ENCODE results near the gene GMDS.

The GMDS gene

GRCh38 chr6:2240961-2241360 lies 4.4 kb downstream of the GMDS start:
- no peak for DNase-seq (ENCODE audit: low read depth)

GRCh38 chr6:2237001-2237400 lies 8.4 kb downstream of the GMDS start:
- DNase-seq (ENCODE audit: low read depth) = no peak

GRCh38 chr6:2235777-2236495 lies 9.5 kb downstream of the GMDS start:
- DNase-seq (ENCODE audit: low read depth) = no peak

GRCh38 chr6:2232445-2232844 lies 13.0 kb downstream of the GMDS start:
- DNase-seq (ENCODE audit: low read depth) = no peak

- no peak for DNase-seq (ENCODE audit: low read depth)
These were observed 14.0 kb downstream of the GMDS start for GRCh38 chr6:2231438-2231837.

DNA sequence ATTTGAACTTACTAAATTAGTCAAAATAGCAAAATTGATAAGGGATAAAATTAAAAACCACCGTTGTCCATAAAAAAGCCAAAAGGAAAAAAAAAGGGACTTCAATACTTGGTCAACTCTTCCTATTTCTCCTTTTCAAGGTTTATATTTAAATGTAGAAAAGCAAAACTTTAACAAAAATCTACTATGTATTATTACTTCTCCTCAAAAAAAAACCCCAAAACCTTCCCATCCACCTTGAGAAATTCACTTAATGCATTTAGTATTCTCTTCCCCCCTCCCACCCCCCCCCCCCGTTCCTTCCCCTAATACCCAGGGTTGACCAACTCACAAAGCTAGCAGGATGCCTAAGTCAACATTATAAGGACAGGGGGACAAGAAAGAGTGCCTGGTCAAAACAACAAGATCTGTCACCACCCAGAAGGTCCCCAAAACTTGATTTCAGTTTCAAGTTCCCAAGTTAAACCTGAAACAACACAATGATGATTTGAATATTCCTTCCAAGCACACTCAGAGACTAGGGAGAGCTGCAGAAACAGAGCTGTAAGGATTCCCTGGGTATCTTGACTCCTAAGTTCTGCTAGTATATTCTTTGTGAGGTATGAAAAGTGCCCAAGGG lies 14.6 kb downstream of the GMDS start:
- DNase-seq (ENCODE audit: low read depth) = no peak

DNA sequence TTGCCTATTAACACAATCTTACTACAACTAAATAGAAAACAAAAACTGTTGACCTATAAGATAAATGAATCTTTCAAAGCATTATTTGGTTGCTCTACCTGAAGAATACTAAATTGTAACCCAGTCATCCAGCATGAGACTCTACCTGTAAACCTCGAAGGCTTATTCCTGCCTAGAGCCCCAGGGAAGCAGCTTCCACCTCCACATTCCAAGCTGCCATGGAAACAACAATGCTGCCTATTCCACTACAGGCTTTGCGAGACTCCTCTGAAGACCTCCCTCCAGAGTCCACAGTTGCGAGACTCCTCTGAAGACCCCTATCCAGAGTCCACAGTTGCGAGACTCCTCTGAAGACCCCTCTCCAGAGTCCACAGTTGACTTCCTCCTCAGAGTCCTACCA lies 15.7 kb downstream of the GMDS start:
- DNase-seq (ENCODE audit: low read depth) = no peak

GRCh38 chr6:2229039-2229438 lies 16.4 kb downstream of the GMDS start:
- no peak for DNase-seq (ENCODE audit: low read depth)

- no peak for DNase-seq (ENCODE audit: low read depth)
These were observed 17.0 kb downstream of the GMDS start for GRCh38 chr6:2228392-2228791.

- no peak for DNase-seq (ENCODE audit: low read depth)
These were observed 18.6 kb downstream of the GMDS start for GRCh38 chr6:2226775-2227174.

- DNase-seq (ENCODE audit: low read depth) = no peak
These were observed 19.7 kb downstream of the GMDS start for GRCh38 chr6:2225422-2226392.

DNA sequence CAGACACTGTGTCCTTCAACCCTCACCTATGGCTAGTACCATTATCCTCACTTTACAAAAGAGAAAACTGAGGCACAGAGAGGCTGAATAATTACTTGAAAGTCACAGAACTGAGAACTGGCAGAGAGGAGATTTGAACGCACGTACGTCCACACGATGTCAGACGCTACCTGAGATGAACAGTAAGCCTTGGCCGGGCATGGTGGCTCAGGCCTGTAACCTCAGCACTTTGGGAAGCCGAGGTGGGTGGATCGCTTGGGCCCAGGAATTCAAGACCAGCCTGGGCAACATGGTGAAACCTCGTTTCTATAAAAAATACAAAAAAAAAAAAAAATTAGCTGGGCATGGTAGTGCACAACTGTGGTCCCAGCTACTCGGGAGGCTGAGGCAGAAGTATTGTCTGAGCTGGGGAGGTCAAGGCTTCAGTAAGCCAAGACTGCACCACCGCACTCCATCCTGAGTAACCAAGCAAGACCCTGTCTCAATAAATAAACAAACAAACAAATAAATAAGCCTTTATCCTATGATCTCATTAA lies 20.5 kb downstream of the GMDS start:
- no peak for DNase-seq (ENCODE audit: low read depth)

GRCh38 chr6:2222275-2222842 lies 23.0 kb downstream of the GMDS start:
- no peak for DNase-seq (ENCODE audit: low read depth)

- DNase-seq (ENCODE audit: low read depth) = no peak
These were observed 23.6 kb downstream of the GMDS start for GRCh38 chr6:2221726-2222274.

- no peak for DNase-seq (ENCODE audit: low read depth)
These were observed 25.3 kb downstream of the GMDS start for GRCh38 chr6:2220154-2220553.

DNA sequence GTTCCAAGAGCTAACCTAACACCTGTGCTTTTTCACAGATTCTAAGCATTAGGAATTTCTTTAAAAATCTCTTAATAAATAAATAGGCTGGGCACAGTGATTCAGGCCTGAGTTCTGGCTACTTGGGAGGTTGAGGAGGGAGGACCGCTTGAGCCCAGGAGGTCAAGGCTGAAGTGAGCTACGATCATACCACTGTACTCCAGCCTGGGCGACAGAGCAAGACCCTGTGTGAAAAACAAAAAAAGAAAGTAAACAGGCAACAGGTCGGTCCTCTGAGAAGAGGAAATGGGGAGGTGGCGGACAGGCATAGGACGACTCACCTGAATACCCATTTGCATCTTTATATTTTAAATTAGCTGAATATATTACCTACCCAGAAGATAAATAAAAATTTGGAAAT lies 26.5 kb downstream of the GMDS start:
- DNase-seq (ENCODE audit: low read depth) = no peak

DNA sequence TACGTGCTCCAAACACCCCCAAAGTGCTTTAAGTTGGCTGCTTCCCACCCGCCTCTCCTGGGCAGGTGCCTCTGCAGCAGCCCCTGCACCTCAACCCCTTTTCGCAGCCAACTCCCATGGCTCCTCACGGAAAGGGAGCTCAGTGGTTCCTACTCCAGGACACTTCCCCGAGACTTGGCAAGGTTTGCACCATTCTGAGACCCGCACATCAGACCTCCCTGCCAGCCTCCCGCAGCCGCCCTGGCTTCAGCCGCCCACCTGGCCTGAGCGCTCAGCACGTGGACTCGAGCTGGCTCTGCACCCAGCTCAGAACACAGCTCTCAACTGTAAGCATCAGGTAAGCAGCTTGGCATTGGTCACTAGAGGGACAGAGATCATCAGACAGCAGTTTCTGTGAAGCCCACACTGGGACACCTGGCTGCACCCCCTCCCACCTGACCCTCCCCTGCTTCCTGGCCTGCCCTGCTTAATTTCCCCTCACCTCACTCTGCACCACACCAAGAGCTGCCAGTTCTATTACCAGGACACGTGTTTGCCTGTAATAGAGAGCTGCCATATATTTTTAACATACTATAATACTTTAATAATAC lies 28.5 kb downstream of the GMDS start:
- DNase-seq (ENCODE audit: low read depth) = no peak

GRCh38 chr6:2215342-2215741 lies 30.1 kb downstream of the GMDS start:
- no peak for DNase-seq (ENCODE audit: low read depth)

DNA sequence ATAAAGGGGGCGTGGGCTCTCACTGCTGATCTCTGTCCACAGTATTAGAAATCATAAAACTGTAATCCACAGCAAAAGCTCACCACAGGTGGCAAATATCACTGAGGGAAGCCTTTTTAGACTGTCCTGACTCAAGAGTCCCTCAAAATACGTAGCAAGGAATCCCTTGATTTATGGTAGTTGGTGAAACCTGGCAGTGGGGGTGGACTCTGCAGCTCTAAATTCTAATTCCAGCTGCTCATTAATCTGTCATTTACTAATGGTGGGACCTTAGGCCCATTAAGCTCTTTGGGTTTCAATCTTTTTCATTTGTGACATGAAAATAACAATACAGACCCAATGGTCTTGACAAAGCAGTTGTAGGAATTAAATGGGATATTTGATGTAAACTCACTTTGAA lies 32.3 kb downstream of the GMDS start:
- no peak for DNase-seq (ENCODE audit: low read depth)

DNA sequence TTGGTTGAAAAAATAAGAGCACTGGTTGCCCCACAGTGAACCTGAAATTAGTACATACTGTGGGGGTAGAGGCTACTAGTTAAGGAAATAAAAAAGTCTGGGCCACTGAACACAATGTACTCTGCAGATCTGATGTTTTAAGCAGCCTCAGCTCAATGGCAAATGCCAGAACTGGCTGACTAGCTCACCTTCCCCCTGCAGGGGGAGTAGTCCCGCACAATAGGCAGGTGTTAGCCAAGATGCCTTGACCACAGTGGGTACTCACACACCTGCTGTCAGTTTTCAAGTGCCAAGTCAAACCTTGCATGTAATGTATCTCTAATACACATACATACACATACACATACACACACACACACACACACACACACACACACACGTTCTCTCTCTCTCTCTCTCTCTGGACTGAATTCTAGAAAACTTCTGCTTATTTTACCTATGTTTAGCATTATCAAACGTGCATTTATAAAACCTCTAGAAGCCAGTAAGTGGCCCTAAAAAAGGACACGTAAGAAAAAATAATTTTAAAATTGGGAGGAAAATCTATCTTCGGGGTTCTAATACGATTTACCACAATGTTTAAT lies 36.1 kb downstream of the GMDS start:
- DNase-seq (ENCODE audit: low read depth) = no peak

DNA sequence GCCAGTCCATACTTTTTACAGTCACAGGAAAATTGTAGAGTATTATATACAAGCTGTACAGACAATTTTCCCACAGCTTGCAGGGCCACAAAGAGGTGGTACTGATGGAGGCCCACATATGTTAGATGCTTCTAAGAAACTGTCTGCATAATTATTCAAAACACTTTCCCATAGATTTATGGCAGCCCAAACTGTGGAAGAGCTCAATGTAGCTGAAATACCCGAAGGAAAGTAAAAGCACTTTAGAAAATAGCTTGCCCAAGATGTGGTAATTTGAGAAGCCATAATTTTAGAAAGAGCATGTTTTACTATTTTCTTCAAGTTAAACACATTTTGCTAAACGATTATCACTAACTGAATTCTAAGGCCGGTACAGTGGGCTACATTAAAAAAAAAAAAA lies 36.9 kb downstream of the GMDS start:
- DNase-seq (ENCODE audit: low read depth) = no peak

Measured in stimulated activated CD8-positive, alpha-beta memory T cell treated with anti-CD3 and anti-CD28 coated beads, Interleukin-7, amount 100 ng/mL, for 24 hours (primary cell).